Measurements from ENCODE around the gene CRYBG3.
"Not testable (repeated sequence)": the region's sequence is repeated elsewhere in the genome, so short reads cannot be mapped to it uniquely, and the experiment has no call there.

Gene CRYBG3

DNA sequence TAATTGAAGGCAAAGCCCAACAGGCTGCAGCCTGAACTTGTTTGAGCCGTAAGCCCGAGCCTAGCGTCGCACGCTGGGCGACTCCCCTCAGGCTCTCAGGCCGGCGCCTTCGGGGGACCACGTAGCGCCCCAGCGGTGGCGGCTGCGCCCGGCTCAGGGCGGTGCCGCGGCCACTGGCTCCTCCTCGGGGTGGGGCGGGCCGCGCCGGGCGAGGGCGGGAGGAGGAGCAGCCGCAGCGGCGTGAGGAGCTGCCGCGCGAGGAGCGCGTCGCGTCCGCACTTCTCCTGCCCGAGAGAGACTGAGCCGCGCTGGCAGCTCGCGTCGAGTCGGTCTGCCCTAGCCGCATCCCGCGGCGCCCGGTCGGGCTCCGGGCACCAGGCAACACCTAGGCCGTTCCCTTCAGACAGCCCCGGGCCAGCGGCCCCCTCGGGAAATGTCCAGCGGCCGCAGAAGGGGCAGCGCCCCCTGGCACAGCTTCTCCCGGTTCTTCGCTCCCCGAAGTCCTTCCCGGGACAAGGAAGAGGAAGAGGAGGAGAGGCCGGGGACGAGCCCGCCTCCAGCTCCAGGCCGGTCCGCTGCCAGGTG lies at the start of gene CRYBG3:
Gene CRYBG3, plus strand, starts transcription at position 238 of the 585 bp plus-strand sequence. Its CDS starts 196 bp downstream, at position 434.
- DNase-seq (ENCODE audit: low spot score), result peak; percentile 68

DNA sequence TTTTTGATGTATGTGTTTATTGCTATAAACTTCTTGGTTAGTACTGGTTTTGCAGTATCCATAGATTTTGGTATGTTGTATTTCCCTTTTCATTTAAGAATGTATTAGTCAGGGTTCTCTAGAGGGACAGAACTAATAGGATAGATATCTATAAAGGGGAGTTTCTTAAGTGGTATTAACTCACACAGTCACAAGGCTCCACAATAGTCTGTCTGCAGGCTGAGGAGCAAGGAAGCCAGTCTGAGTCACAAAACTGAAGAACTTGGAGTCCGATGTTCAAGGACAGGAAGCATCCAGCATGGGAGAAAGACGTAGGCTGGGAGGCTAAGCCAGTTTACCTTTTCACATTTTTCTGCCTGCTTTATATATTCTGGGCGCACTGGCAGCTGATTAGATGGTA lies 48.9 kb upstream of the CRYBG3 start:
- DNase-seq (ENCODE audit: low spot score), result no peak

DNA sequence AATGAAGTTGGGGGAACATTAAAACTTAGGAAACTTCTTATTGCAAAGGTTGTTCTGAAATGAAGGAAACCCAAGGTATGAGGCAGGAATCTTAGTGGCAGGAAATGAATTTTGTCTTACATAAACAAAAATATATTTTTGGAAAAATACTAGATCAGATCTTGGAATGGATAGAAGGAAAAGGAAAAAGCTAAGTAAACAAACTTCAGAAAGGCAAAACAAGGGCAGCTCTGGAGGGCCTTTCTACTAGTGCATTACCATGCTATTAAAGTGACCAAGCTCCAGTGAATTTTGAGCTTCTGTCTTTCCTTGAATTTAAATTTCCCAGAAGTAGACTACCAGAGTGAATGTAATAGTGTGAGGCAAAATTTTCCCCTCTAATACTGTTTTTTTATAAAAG lies 43.7 kb upstream of the CRYBG3 start:
- DNase-seq (ENCODE audit: low spot score), result no peak

DNA sequence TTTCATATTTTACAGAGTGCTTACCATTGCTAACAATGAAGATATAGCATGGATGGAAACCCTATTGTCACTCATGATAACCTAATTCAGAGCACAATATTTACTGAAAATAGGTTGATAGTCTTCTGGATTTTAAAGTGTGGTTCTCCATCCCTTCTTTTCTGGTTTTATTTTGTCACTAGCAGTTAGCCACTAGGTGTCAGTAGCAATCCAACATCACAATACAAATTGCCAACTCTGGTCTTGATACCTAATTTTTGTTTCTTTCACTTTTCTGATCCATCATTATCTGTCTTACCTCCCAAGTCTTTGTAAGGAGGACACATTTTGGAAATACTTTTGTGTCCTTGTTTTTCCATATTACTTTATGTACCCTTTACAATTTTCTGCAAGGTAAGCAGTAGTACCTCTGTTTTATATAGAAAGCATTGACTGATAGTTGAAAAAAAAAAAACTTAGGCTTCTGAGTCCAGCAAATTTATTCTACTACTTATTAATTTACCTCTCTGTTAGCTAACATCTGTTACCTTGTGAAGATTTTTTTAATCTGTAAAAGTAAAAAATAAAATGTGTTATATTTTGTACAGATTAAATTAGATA lies 28.3 kb upstream of the CRYBG3 start:
- no peak for DNase-seq (ENCODE audit: low spot score)

DNA sequence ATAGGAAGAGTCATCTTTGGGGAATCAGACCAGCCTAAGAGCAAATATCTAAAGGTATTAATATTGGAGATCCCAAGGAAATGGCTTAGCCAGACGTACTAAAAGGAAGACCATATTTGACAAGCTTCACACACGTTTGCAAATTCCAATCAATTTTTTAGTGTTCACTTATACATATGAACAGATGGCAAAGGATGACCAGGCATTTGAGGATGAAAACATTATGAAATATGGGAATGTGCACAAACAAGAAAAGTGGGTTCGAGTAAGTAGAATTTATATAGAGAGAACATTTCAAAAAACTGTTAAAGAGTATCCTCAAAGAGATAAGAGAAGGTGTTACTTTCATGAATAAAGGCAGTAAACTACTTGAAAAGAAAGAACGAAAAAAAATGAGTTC lies 25.9 kb upstream of the CRYBG3 start:
- DNase-seq (ENCODE audit: low spot score), result no peak

DNA sequence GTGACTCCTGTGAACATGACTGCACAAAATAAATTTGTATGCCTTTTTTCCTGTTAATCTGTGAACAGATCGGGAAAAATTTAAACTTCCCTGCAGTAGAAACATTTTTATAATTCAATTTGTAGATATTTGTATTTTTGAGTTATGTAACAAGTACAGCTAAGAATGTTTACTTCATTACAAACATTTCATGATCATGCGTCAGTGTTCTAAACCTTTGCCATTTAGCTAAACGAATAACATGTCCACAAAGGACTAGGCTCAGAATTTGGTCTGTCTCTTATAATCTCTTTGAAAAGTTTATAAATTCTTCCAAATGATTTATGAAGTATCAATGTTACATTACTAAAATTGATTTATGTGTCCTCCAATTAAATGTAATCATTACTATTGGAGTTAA lies 17.3 kb upstream of the CRYBG3 start:
- DNase-seq (ENCODE audit: low spot score), result no peak

DNA sequence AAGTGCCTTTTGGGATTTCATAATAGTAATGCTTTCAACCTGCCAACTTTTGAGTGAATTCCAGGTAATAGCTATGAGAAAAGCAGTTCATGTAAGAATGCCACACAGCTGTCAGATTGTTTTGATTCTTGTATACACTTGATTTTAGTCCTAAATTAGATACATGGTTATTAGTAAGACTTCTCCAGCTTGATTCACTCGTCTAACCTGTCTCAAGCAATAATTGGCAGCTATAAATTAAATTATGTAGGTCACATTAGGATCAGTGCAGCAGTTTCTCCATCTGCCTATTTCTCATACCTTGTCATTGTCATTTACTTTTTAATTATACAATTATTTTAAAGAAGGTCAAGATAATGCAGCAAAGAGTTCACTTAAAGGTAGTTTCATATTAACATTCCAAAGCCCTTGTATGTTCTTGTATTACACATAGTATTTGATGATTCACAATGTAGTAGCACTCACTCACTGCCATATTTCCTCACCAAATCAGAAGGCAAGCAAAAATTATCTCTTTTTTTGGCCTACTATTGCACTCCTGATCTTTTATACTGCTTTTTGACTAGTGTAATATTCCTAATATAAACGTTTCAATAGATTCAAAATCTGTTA lies 10.9 kb upstream of the CRYBG3 start:
- no peak for DNase-seq (ENCODE audit: low spot score)

DNA sequence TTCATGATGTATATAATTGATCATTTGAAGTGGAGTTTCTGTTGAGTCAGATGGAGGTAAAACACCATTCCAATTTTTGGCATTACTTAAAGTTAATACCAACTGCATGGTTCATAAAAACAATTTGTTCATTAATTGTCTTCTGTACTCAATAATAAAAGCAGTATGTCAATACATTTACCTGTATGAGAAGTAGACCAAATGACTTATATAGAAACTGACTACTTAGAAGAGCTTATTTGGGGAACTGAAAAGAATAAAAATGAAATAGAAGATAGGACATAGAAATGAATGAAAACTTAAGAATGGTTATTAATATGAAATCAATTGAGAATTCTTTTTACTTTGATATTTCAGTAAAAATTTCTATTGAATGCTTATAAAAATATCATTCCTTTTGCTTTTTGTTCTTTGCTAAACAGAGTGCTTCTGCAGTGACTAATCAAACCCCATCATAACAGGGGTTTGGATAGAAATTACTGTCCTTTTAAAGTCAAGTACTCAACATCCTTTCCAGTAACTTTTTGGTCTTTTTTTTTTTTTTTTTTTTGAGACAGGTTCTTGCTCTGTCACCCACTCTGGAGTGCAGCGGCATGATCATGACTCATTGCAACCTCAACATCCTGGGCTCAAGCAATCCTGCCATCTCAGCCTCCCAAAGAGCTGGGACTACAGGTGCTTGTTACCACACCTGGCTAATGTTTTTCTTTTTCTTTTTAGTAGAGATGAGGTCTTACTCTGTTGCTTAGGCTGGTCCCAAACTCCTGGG lies 6.5 kb upstream of the CRYBG3 start:
- no peak for DNase-seq (ENCODE audit: low spot score)

DNA sequence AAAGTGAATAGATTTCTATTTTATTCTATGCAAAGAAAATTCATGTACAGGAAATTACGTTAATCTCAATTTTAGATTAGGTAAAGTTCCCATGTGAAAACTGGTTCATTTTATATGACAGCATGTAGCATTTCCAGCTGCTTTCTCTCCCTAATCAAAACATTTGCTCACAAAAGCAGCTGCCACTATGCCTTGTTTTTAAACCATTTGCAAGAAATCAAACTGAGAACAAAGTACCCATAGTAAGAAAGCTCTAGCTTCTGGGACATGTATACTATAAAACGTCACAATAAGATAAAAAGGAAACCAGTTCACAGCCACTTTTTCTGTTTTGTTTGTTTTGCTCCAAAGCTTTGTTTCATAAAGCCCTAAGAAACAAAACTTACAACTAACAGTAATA lies 5.0 kb upstream of the CRYBG3 start:
- no peak for DNase-seq (ENCODE audit: low spot score)

DNA sequence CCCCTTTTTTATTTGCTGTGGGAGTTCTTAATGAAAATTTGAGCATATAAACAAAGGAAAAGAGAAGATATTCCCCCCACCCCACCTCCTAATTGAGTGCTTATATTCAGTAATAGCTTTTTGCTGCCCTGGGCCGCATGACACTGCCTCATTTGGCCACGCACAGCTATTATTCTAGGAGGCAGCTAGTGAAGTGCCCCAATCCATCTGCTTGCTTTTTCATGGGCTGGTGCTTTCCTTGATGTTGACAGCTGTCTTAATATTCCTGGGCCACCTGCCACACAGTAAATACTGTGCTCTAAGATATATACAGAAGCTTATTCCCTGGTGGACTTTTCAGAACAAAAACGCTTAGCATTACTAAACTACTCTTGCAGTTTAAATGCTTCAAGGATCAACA lies 3.8 kb upstream of the CRYBG3 start:
- DNase-seq (ENCODE audit: low spot score), result no peak

DNA sequence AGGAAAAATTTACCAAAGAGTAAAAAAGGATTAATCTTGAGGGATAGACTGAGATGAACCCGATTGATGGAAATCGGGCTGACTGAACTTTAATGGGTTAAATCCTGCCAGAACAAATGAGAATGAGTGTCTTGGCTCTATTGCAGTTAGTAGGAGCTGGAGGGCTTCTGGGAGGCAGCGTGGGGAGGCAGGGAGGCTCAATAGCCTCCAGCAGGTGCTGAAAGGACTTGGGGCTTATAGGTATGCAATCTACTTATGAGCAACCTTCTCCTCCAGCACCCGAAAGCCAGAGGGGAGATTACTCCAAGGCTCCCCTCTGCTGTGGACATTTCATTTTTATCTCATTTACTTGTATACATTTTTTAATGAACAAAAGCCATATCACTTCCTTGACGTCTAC lies 1.0 kb upstream of the CRYBG3 start:
- no peak for DNase-seq (ENCODE audit: low spot score)

DNA sequence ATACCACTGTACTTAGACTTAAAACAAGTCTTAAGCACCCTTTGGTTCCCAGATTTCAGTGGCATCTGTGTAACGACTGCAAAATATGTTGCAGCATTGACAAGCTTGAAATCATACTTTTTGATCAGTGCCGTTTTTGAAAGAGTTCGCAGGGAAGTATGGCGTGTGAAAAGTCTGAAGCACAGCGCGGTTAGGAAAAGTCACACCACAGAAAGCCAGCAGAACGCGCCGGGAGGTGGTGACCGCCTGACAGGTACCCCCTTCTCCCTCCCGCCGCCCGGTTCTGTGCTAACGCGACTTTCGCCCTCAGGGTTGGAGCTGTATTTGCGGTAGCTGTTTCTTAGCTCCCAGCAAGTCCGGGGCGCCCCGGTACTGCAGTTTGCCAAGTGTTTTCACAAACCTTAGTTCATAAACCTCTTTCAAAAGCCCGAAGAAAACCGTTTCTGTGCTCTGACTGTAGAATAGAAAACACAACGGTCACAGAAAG lies 481 bp upstream of the CRYBG3 start:
- peak; percentile 21 for DNase-seq (ENCODE audit: low spot score)

DNA sequence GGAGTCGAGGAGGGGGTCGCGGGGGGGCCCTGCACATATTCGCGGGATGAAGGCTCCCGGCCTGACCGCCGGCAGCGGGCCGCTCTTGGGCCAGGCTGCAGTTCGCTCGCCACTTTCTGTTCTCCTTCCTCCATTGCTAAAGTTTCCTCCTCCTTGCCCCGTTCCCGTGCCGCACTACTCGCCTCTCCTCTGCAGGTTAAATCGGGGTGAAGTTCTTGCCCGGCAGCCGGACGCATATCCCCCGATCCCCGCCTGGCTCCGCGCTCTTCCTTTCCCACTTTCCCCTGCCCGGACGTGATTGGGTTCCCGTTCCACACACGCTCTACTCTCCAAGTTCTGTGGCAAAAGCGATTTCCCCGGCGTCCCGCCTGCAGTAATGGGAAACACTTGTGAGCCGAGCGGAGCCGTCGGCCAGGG lies 556 bp downstream of the CRYBG3 start:
- DNase-seq (ENCODE audit: low spot score), result peak; percentile 47

DNA sequence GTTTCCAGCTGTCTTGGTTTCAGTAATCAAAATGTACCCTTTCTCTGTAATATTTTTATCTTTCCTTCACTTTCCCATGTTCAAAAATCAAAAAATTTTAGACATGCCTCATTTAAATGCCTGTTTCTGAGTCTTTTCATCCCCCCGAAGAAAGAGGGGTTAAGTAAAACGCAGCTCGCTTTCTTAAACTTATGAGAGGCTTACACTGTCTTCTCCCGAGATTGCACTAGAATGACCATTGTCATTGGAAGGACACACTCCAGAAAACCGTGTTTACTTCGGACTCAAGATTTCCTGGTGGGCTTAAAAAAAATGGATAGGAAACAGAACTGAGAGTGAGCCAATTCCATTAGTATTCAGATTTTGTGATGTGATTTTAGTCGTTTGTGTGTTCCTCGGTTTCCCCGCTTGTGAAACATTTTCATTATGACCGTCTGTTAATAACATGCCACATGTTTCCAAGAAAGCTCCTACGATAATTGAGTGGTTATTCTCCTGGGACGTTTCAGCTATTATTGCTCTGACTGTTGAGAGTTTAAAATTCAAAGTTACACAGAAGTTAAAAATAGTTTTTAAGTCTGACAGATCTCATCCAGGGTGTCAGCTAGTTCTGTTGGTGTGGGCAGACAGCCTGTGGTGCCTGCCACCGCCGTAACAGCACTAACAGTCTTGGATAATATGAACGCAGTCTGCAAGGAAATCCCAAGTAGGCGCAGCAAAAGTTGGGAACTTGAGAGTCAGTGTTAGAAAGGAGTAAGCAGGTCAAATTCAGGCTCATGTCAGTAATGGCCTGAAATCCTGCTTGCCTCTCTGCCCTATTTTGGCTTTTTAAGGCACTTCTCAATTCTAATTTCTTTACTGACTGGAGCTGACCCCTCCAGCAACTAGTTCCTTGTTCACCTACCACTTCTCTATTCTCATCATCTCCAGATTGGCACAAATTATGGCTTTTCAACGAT lies 1.5 kb downstream of the CRYBG3 start:
- no peak for DNase-seq (ENCODE audit: low spot score)

DNA sequence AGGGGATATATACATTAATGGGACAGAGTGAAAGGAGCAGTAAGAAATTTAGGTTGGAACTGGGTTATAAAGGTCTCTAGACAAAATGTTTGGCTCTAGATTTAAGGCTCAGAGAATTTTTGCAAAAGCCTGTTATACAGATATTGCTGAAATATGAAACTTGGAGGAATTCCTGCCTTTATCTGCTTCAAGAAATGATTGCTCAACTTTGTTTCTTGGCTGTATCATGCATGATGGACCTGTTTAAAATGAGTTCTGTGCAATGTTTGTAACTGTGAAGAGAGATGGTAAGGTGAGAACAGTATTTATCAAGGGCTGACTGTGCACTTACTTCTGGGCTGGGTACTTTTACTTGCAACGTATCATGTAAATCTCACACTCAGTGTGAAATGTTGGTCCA lies 3.3 kb downstream of the CRYBG3 start:
- no peak for DNase-seq (ENCODE audit: low spot score)

DNA sequence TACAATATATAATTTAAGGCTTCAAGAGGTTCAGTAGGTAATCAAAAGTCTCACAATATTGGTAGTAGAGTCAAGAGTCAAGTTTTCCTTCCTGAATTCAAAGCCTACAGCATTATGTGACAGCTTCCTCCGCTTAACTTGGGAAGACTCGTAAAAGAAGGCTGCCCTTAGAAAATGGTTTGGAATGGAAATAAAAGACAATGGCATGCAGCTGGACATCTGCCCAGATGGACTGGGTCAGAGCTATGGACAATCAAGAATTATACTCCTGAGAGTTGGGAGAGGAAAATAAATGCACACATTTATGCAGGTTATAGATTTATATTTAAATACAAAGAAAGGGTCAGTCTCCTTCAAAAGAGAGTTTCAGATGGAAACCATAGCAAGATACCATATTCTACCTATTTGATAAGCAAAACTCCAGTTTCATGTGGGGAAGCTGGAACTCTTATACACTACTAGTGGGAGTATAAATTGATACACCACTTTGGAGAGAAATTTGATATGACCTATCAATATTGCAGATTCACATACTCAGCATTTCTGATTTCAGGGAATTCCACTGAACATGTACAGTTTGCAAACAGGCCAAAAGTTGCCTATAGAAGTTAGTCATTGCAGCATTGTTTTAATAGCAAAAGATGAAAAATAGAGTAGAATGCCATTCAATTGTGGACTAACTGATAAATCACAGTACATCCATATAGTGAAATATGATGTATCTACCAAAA lies 6.1 kb downstream of the CRYBG3 start:
- DNase-seq (ENCODE audit: low spot score), result no peak

DNA sequence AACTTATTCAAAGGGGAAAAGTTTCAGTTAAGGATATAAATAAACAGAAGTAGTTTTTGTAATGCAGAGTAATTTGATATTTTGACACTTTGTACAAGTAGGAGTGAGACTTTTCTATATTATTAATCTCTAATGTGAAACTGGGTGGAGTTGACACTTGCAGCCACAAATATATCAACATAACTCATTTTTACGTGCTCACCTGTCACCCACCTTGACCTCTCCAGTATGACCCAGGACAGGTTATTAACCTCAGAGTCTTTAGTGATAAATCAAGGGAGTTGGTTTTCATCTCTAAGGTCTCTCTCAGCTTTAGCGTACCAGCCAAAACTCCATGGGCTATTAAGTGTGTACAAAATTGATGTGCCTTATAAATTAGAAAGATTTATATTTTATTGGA lies 7.4 kb downstream of the CRYBG3 start:
- no peak for DNase-seq (ENCODE audit: low spot score)

DNA sequence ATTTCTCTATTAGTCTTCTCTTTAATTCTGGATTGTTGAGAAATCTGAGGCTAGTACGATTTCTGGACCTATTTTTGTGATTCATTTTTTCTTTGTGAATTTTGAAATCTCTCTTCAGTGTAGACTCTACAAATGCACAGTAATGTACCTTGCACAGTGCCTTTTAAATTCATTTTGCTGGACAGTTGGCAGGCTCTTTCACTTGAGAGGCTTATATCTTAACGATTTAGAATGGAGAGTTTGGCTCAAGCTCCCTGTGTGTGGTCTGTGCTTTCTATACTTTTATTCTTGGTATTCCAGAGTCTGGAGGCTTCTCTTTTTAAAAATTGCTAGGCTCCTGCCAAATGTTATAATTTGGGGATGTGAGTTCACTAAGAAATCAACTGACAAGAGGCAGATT lies 8.8 kb downstream of the CRYBG3 start:
- DNase-seq (ENCODE audit: low spot score), result no peak

DNA sequence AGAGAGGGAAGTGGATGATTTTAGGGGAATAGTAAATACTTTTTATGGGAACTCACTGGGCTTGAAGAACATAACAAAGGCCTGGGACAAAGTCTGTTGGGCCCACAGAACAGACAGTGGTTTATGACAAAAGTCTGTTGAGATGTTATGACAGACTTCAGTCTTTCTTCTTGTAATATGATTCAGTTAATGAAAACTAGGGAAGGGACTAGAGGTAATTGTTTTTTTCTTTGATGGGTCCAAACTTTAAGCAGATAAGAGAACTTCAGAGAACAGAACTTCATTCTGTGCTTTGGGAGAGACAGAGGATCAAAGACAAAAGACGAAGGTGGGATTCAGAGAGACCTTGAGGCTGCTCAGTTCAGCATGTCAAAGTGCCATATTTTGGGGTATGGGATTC lies 9.3 kb downstream of the CRYBG3 start:
- DNase-seq (ENCODE audit: low spot score), result no peak

DNA sequence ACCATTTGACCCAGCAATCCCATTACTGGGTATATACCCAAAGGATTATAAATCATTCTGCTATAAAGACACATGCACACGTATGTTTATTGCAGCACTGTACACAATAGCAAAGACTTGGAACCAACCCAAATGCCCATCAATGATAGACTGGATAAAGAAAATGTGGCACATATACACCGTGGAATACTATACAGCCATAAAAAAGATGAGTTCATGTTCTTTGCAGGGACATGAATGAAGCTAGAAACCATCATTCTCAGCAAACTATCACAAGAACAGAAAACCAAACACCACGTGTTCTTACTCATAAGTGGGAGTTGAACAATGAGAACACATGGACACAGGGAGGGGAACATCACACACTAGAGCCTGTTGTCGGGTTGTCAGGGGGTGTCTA lies 11.4 kb downstream of the CRYBG3 start:
- DNase-seq (ENCODE audit: low spot score), result not testable (repeated sequence)

DNA sequence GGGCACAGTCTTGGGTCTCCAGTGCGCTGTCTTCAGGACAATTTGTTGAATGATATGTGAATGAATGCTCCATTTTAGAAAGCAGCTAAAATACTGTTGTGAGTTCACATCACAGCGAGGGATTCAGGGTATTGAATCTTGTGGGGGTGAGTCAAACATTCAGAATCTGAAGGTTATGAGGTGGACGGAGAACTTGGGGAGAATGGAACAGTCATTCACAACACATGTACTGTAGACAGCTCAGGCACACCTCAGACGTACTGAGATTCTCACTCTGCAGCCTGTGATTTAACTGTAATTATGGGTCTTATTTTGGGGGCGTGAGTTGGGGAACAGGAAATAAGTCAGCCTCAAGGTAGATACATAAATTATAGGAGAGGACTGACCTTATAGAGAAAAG lies 13.9 kb downstream of the CRYBG3 start:
- no peak for DNase-seq (ENCODE audit: low spot score)

All from HuH-7.5 (cell line).